Heart left ventricle (tissue), 16 donors: Measurements from ENCODE around the gene SPO11. TPM values are rescaled to one million over a fixed set of nuclear protein-coding genes. Genes with fewer than 3 reads are reported as not detected.

ENCODE experiments used
- ATAC-seq, 4 donors: fragments of 200-7000 bp; cut with Tn5 transposase; one replicate each; pipeline ENCODE4 v1.9.1; 2020 to 2022; ENCODE audit warnings: moderate library complexity in 4 of 4, mild to moderate bottlenecking in 3 of 4, moderate number of reproducible peaks in 1 of 4
- DNase-seq, 5 donors: peaks; one replicate each; pipeline ENCODE4 v3.0.0-alpha.2; 2020
- H3K27ac ChIP-seq, 12 donors: fragments of 200-600 bp; sonication (generic) in 4 of 12; one replicate each; pipeline versions ENCODE4 v1.5.0 to v1.8.0; 2016 to 2022; ENCODE audit warnings: mild to moderate bottlenecking in 2 of 12
- H3K27me3 ChIP-seq, 9 donors: fragments of 200-600 bp; sonication (generic) in 2 of 9; one replicate each; pipeline versions ENCODE4 v1.5.1 to v1.8.0; 2016 to 2022; ENCODE audit warnings: mild to moderate bottlenecking in 3 of 9
- H3K36me3 ChIP-seq, 9 donors: fragments of 200-600 bp; sonication (generic) in 2 of 9; one replicate each; pipeline versions ENCODE4 v1.5.0 to v1.8.0; 2018 to 2022; ENCODE audit warnings: mild to moderate bottlenecking in 2 of 9
- H3K4me1 ChIP-seq, 12 donors: fragments of 200-600 bp; sonication (generic) in 4 of 12; one replicate each; pipeline versions ENCODE4 v1.5.0 to v1.8.0; 2016 to 2022; ENCODE audit warnings: mild to moderate bottlenecking in 3 of 12
- H3K4me3 ChIP-seq, 12 donors: fragments of 200-600 bp; sonication (generic) in 4 of 12; one replicate each; pipeline versions ENCODE4 v1.5.0 to v1.8.0; 2017 to 2022; ENCODE audit warnings: mild to moderate bottlenecking in 9 of 12, moderate library complexity in 4 of 12
- H3K9me3 ChIP-seq, 12 donors: fragments of 200-600 bp; sonication (generic) in 4 of 12; one replicate each; pipeline versions ENCODE4 v1.5.0 to v1.8.0; 2016 to 2022; ENCODE audit warnings: mild to moderate bottlenecking in 1 of 12
- CTCF ChIP-seq, 12 donors: fragments of 200-600 bp; sonication (generic) in 4 of 12; IDR thresholded peaks; one replicate each; pipeline versions ENCODE4 v1.5.0 to v1.8.0; 2018 to 2022; ENCODE audit warnings: antibody characterized with exemption in 12 of 12, mild to moderate bottlenecking in 5 of 12
- POLR2A ChIP-seq, 2 donors: fragments of 450-650 bp; IDR thresholded peaks; one replicate each; pipeline ENCODE4 v1.6.1; 2017; ENCODE audit warnings: antibody characterized with exemption in 2 of 2, mild to moderate bottlenecking in 2 of 2, moderate library complexity in 2 of 2
- WGBS, 4 donors: extraction: QIAGEN DNeasy Blood & Tissue Kit in 2 of 4; methylation state at CpG; one replicate each; pipeline versions ENCODE4 v1.1.5 to v1.1.7; 2013 to 2018; 5-methylcytosine and 5-hydroxymethylcytosine counted together
- intact Hi-C, 10 donors: fragments of 100-400 bp; cut with DNase I; formaldehyde crosslinking; loops; one replicate each; pipeline versions ENCODE4 v1.11.1 to v1.14.2; 2022
- polyA plus RNA-seq, 2 donors: library from polyadenylated mRNA; stranded (reverse); fragments of 200-250 nt; gene quantifications; one replicate each; pipeline ENCODE4 v1.2.3, GENCODE V29; 2013
- total RNA-seq, 9 donors: library from RNA; depleted of rRNA in 2 of 9; stranded (reverse); fragments of >200 nt in 2 of 9; fragmentation: NEBNext Ultra II Directional in 3 of 9; extraction: Animal tissue kit (Norgen Biotek cat#: 25700) in 3 of 9; gene quantifications; one replicate each; pipeline versions ENCODE4 v1.1.0 to v1.2.4, GENCODE V29; 2016 to 2023
- donor health status: ischemic (EF 13 %, LVEDD 7.1; RV severe dilation, severe dysfunction).
- donor health status: healthy with polysubstance abuse.
- donor health status: DM: no; HTN: yes; CAD: no.
- donor health status: DM: no; HTN: no; CAD: no.
- donor health status: ischemic (EF 25% LVEDD 6.9; RV normal size, moderate dysfunction).
- donor health status: ischemic (EF 25% LVEDD 5.7; RV mildly dilated, moderate dysfunction).
- donor health status: healthy.
- donor health status: DM: yes; HTN: yes; CAD: no.
- donor health status: ischemic (EF 35%, LVEDD 5.7; RV mildly dilated, moderate dysfunction).
- donor health status: nonischemic (EF 11% LVEDD 7.7; RV severe dilation, severe dysfunction).
- donor health status: DM: yes; HTN: yes; CAD: no.
- donor health status: PGD.
- donor health status: ischemic (EF 29% LVEDD 5.4; RV normal size, mild dysfunction).
- donor health status: nonischemic (EF 23%, LVEDD 6.1; RV moderate dilation, normal function).

Gene SPO11
- total and polyA plus RNA-seq, 11 donors, result not detected

DNA sequence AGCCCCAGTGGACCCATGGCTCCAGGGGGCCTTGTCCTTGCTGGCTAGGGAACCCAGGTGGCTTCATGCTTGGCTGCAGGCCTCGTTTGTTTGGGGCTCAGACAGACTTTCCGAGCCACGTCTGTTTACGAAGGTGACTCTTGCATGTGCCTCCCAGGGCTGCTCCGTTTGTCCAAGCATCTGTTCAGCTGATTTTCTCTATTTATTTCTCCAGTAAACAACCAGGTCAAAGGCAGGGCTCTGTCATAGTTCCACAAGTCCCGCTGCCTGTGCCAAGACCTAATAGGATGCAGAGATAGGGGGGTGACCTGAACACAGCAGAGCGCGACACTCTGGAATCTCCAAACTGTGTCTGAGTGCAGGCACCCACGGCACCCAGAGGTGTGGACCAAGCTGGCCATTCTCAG lies 12.8 kb upstream of the SPO11 start:
- Histone ChIP-seq H3K9me3 (no peaks in the 10 kb centered on the region), H3K4me1 (no peaks in the 10 kb centered on the region), H3K4me3 (no peak overlapping the region), H3K36me3 (no peaks in the 10 kb centered on the region), H3K27ac (no peak overlapping the region), H3K27me3 (peaks cover 0 to 33% (median 4%) of the 10 kb centered on the region in 9 donors)
- DNase-seq (no peak), ATAC-seq (no peak)
- TF ChIP-seq CTCF (IDR thresholded peaks at IDR 0.05), result no peak
- TF ChIP-seq POLR2A (IDR thresholded peaks at IDR 0.05), result no peak
- 78 to 84% (median 80%) methylated on average over 9 of the region's 9 CpGs for WGBS, 4 donors
- intact Hi-C loops, result no loop called here

- no peak overlapping the region for H3K27ac ChIP-seq
- peaks cover 0 to 35% (median 6%) of the 10 kb centered on the region in 9 donors for H3K27me3 ChIP-seq
- no peak for ATAC-seq
- TF ChIP-seq POLR2A (IDR thresholded peaks at IDR 0.05), result no peak
- TF ChIP-seq CTCF (IDR thresholded peaks at IDR 0.05), result no peak
- no peak overlapping the region for H3K4me3 ChIP-seq
- 81 to 89% (median 84%) methylated on average over 8 of the region's 8 CpGs for WGBS, 4 donors
- no peaks in the 10 kb centered on the region for H3K4me1 ChIP-seq
- intact Hi-C loops, result no loop called here
- DNase-seq, result no peak
- H3K36me3 ChIP-seq, result no peaks in the 10 kb centered on the region
- no peaks in the 10 kb centered on the region for H3K9me3 ChIP-seq
These were observed 12.3 kb upstream of the SPO11 start for GRCh38 chr20:57317316-57317788.

- no peak overlapping the region for H3K4me3 ChIP-seq
- TF ChIP-seq CTCF (IDR thresholded peaks at IDR 0.05) (no peak), POLR2A (IDR thresholded peaks at IDR 0.05) (no peak)
- no peaks in the 10 kb centered on the region for H3K4me1 ChIP-seq
- DNase-seq (no peak), ATAC-seq (no peak)
- H3K36me3 ChIP-seq, result no peaks in the 10 kb centered on the region
- 73 to 79% (median 74%) methylated on average over 14 of the region's 14 CpGs for WGBS, 4 donors
- intact Hi-C loops, result no loop called here
- peaks cover 0 to 30% (median 8%) of the 10 kb centered on the region in 9 donors for H3K27me3 ChIP-seq
- H3K27ac ChIP-seq, result no peak overlapping the region
- H3K9me3 ChIP-seq, result no peaks in the 10 kb centered on the region
These were observed 11.7 kb upstream of the SPO11 start for GRCh38 chr20:57317789-57318371.

GRCh38 chr20:57319584-57319983 lies 10.0 kb upstream of the SPO11 start:
- Histone ChIP-seq H3K36me3 (no peaks in the 10 kb centered on the region), H3K4me1 (no peaks in the 10 kb centered on the region), H3K9me3 (no peaks in the 10 kb centered on the region), H3K4me3 (no peak overlapping the region), H3K27ac (no peak overlapping the region), H3K27me3 (peaks cover 0 to 41% (median 12%) of the 10 kb centered on the region in 9 donors)
- DNase-seq (no peak), ATAC-seq (no peak)
- TF ChIP-seq POLR2A (IDR thresholded peaks at IDR 0.05), result no peak
- no peak for TF ChIP-seq CTCF (IDR thresholded peaks at IDR 0.05)
- 80 to 92% (median 82%) methylated on average over 4 of the region's 4 CpGs for WGBS, 4 donors
- intact Hi-C loops, result no loop called here
